Measurements from ENCODE around the gene PRDX6. TPM values are rescaled to one million over a fixed set of nuclear protein-coding genes. Genes with fewer than 3 reads are reported as not detected.

Gene PRDX6
- total RNA-seq, 1 experiment from 2014 or later, result 282 TPM

DNA sequence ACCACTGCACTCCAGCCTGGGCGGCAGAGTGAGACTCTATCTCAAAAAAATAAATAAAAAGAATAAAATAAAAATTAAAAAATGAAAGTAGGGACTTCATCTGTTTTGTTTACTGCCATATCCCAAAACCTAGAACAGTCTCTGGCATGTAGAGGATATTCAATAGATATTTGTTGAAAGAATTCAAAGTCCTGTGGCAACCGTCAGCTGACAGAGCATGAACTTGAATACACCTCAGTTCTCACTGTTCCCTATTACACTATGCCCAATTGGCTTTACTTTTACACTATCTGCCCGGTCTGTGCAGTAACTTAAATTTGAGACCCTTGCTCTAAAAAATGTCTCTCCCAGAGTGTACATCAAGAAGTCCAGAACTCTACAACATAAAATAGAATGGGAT lies 46.2 kb downstream of the PRDX6 start:
- H3K27me3 ChIP-seq (replicated peaks), result no peaks in the 10 kb centered on the region
- no peak overlapping the region for H3K27ac ChIP-seq
- no peaks in the 10 kb centered on the region for H3K36me3 ChIP-seq
- DNase-seq (ENCODE audit: low read depth in 1 of 2, low spot score in 2 of 2), result no peak
- no peaks in the 10 kb centered on the region for H3K4me1 ChIP-seq (replicated peaks)
- no peak overlapping the region for H3K4me3 ChIP-seq
- no peaks in the 10 kb centered on the region for H3K9me3 ChIP-seq (replicated peaks)

DNA sequence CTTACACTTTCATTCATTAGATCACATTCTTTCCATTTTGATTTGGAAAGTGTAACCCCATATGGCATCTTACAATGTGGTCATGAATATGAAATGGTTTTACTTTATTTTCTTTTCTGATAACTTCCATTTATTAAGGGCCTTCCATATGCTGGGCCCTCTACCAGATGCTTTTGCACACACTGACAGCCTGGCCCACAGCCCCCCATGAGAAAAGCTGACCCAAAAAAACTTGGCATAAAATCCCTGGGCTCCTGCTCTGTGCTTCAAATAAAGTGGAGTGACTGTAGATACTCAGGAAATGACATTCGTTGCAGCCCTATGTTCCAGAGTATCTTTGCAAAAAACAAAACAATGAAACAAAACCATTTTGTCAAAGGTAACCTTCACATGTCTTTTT lies 48.8 kb downstream of the PRDX6 start:
- DNase-seq (ENCODE audit: low read depth in 1 of 2, low spot score in 2 of 2), result no peak
- Histone ChIP-seq H3K36me3 (no peaks in the 10 kb centered on the region), H3K4me1 (replicated peaks) (no peaks in the 10 kb centered on the region), H3K9me3 (replicated peaks) (no peaks in the 10 kb centered on the region), H3K27me3 (replicated peaks) (no peaks in the 10 kb centered on the region), H3K27ac (no peak overlapping the region), H3K4me3 (no peak overlapping the region)

DNA sequence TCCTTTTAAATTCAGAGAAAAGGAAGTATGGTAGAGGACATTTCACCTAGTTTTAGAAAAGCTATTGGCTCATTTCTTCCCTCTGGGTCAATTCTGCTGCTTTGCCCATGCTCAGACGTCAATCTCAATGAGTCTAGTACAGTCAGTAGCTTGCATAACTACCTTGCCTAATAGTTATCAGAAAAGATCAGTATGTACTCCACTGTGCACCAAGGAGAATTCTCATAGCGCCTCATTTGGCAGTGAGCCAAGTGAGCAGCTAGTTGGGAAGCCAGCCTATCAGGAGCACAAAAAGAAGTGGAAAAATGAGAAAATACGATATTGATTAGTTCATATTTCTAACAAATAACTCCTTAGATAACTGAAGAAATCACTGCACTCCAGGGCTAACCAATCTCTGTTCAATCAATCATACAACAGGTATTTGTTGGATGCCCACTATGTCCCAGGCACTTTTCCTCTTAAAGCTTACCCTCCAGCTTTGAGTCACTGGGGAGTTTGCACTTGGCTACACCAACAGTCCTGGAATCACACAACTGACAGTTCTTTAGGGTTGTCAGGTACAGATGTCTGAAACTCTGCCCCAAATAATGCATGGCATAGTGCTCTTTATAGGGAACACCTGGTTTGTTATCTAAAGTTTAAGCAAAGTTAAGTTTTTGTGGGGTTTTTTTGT lies 50.2 kb downstream of the PRDX6 start:
- Histone ChIP-seq H3K4me1 (replicated peaks) (no peaks in the 10 kb centered on the region), H3K27ac (no peak overlapping the region), H3K27me3 (replicated peaks) (no peaks in the 10 kb centered on the region), H3K36me3 (no peaks in the 10 kb centered on the region), H3K4me3 (no peak overlapping the region), H3K9me3 (replicated peaks) (no peaks in the 10 kb centered on the region)
- DNase-seq (ENCODE audit: low read depth in 1 of 2, low spot score in 2 of 2), result no peak

DNA sequence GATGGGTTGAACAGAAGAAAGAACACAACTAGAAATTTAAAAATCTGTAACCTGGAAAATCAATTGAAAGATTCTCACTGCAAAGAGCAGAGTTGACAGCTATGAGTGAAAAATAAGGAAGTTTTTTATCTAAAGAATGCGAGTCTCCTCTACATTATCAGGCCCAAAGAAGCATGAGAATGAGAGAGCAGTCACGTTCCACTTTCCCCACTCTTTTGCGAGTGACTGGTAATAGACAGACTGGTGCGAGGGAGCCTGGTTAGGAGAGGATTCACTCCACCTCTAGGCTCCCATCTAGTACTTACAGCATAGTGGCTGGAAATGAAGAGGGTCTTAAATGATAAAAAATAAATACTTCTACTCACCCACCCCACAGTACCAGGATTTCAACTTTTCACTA lies 52.0 kb downstream of the PRDX6 start:
- no peak for DNase-seq (ENCODE audit: low read depth in 1 of 2, low spot score in 2 of 2)
- no peak overlapping the region for H3K27ac ChIP-seq
- H3K4me1 ChIP-seq (replicated peaks), result no peaks in the 10 kb centered on the region
- no peaks in the 10 kb centered on the region for H3K36me3 ChIP-seq
- no peak overlapping the region for H3K4me3 ChIP-seq
- H3K9me3 ChIP-seq (replicated peaks), result no peaks in the 10 kb centered on the region
- no peaks in the 10 kb centered on the region for H3K27me3 ChIP-seq (replicated peaks)

DNA sequence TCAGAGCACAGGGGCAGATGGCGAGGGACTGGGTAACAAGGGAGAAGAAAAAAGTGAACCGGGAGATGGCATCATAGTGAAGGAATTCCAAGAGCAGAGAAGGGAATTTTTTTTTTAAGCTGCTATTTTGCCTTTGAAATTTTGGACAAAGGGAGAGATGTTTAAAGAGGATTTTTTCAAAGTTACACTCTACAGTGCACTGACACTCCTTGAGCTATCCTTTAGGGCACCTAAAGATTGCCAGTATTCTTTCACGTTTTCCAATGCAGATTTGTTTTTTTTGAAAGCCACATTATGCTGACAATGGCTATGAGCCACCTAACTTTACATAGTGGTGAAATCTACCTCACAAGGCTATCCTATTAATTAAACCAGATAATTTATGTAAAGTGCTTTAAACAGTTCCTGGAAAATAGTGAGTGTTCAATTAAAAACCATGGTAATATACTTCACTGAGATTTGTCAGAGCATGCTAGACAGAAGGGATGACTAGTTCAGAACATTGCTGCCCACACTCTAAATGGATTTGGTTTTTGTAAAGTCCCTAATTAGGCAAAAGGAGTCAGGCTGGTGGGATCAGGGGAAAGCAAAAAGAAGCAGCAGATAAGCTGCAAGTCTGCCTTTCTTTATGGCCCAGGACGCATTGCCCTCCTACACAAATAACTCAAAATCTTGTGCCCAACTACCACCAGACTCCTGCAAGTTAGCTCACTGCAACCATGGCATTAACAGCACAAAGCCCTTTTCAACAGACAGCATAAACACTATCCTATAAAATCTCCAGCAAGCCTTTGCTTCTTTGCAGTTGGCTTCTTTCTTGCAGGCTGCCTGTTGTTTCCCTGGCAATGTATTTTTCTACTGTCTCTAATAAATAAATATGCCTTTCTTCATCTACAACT lies 53.9 kb downstream of the PRDX6 start:
- DNase-seq (ENCODE audit: low read depth in 1 of 2, low spot score in 2 of 2), result no peak
- H3K4me1 ChIP-seq (replicated peaks), result no peaks in the 10 kb centered on the region
- 0 out of 2 replicates have a peak, but pooled peaks cover 5% of the 10 kb centered on the region for H3K27me3 ChIP-seq (replicated peaks)
- H3K36me3 ChIP-seq, result no peaks in the 10 kb centered on the region
- no peak overlapping the region for H3K27ac ChIP-seq
- H3K4me3 ChIP-seq, result no peak overlapping the region
- no peaks in the 10 kb centered on the region for H3K9me3 ChIP-seq (replicated peaks)

DNA sequence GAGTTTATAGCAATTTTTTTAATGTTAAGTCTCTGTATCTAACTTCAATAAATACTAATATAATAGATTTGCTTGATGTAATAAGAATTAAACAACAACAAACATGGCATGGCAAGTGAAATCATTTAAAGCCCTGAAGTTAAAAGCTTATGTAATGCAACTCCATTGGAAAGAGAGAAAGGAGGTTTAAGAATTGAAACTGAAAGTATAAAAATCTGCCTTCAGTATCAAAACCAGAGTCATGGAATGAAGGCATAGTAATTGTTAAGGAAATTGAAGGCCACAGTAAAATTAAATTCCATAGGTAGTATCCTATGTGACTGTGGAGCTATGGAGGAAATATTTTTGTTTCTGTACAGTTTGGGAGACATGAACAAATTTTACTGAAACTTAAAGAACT lies 55.1 kb downstream of the PRDX6 start:
- no peak overlapping the region for H3K4me3 ChIP-seq
- no peak for DNase-seq (ENCODE audit: low read depth in 1 of 2, low spot score in 2 of 2)

DNA sequence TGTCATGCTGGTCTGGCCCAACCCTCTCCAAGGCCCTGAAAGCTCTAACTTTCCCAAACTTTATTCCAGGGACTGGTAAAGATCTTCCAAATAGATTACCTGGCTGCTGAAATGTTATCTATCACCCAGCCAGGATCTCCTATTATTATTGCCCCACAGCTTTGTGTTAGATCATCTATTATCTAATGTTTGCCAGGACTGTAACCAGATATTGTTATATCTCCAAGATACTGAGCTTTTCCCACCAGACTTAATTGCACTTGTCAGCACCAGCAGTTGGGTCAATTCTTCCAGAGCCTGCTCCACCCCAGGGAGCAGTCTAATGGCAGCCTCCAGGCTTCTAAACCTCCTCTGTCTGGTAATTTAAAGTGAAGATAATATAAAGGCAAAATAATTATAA lies 59.1 kb downstream of the PRDX6 start:
- no peaks in the 10 kb centered on the region for H3K9me3 ChIP-seq (replicated peaks)
- no peak overlapping the region for H3K27ac ChIP-seq
- no peak for DNase-seq (ENCODE audit: low read depth in 1 of 2, low spot score in 2 of 2)
- no peak overlapping the region for H3K4me3 ChIP-seq
- H3K4me1 ChIP-seq (replicated peaks), result no peaks in the 10 kb centered on the region
- 0 out of 2 replicates have a peak, but pooled peaks cover 5% of the 10 kb centered on the region for H3K27me3 ChIP-seq (replicated peaks)
- H3K36me3 ChIP-seq, result no peaks in the 10 kb centered on the region

More for the DNA sequence above, 55.1 kb downstream of the PRDX6 start:
- Histone ChIP-seq H3K4me1 (replicated peaks) (no peaks in the 10 kb centered on the region), H3K9me3 (replicated peaks) (no peaks in the 10 kb centered on the region), H3K36me3 (no peaks in the 10 kb centered on the region), H3K27ac (no peak overlapping the region), H3K27me3 (replicated peaks) (0 out of 2 replicates have a peak, but pooled peaks cover 5% of the 10 kb centered on the region)

Other genes starting within 250 kb of the PRDX6 start
- not detected in 2 replicates for gene SLC9C2, start 125.7 kb downstream of the PRDX6 start, total RNA-seq (2014; rRNA removed; shearing (Covaris generic))
- gene TEX50, start 158.0 kb downstream of the PRDX6 start, total RNA-seq (2014; rRNA removed; shearing (Covaris generic)), result not detected in 2 replicates
- not detected in 2 replicates for gene ANKRD45, start 192.5 kb downstream of the PRDX6 start, total RNA-seq (2014; rRNA removed; shearing (Covaris generic))
- gene KLHL20, start 237.6 kb downstream of the PRDX6 start, total RNA-seq (2014; rRNA removed; shearing (Covaris generic)), result 26.3 and 29.9 TPM in 2 replicates